Common myeloid progenitor, CD34-positive (primary cell): ENCODE data around the gene DOCK1.
A peak's percentile ranks its signal among the peaks of the same experiment; 100 is the strongest.

Experiments used
- CTCF ChIA-PET: fragments of 350-600 bp; sonication (Branson Sonifier 250); formaldehyde crosslinking; loops from one replicate; lab custom pipeline; 2021; ENCODE audit warnings: antibody characterized with exemption; lab: Charles Lee
- POLR2A ChIA-PET: fragments of 350-600 bp; sonication (Branson Sonifier 250); formaldehyde crosslinking; loops from one replicate; lab custom pipeline; 2021; ENCODE audit warnings: antibody characterized with exemption; lab: Charles Lee
- DNase-seq, 3 donors: peaks; one replicate each; pipeline versions ENCODE4 v3.0.0 to v3.0.0-alpha.2; 2013
- H3K27ac ChIP-seq, 2 experiments: 1 replicate in 1 of 2; 2 replicates in 1 of 2; pipeline ENCODE4 v1.7.0; 2013; ENCODE audit warnings: inconsistent platforms in 2 of 2, low read length in 2 of 2, mild to moderate bottlenecking in 2 of 2, low read depth in 1 of 2, moderate library complexity in 1 of 2; ENCODE audit not compliant: severe bottlenecking in 2 of 2, insufficient read depth in 1 of 2, poor library complexity in 1 of 2
- H3K27me3 ChIP-seq, 5 experiments: replicated peaks in 2 of 5; 1 replicate in 3 of 5; 2 replicates in 2 of 5; pipeline versions ENCODE4 v1.6.1 to v1.7.0; 2013; ENCODE audit warnings: low read length in 4 of 5, mild to moderate bottlenecking in 2 of 5, moderate library complexity in 2 of 5, inconsistent platforms in 1 of 5; ENCODE audit not compliant: insufficient read depth in 5 of 5, control insufficient read depth in 4 of 5
- H3K36me3 ChIP-seq, 4 experiments: 1 replicate in 2 of 4; 2 replicates in 2 of 4; pipeline versions ENCODE4 v1.6.1 to v1.7.0; 2013; ENCODE audit warnings: low read length in 3 of 4, control low read depth in 1 of 4, mild to moderate bottlenecking in 1 of 4; ENCODE audit not compliant: control insufficient read depth in 4 of 4, insufficient read depth in 4 of 4
- H3K4me1 ChIP-seq, 4 experiments: 1 replicate in 3 of 4; 2 replicates in 1 of 4; pipeline versions ENCODE4 v1.6.1 to v1.7.1; 2013; ENCODE audit warnings: low read length in 3 of 4, mild to moderate bottlenecking in 3 of 4, control low read depth in 1 of 4, inconsistent platforms in 1 of 4, moderate library complexity in 1 of 4; ENCODE audit not compliant: control insufficient read depth in 4 of 4, insufficient read depth in 4 of 4; ENCODE audit errors: control extremely low read depth in 1 of 4
- H3K4me3 ChIP-seq, 7 experiments: 1 replicate in 4 of 7; 2 replicates in 3 of 7; pipeline versions ENCODE4 v1.5.1 to v1.7.0; 2013; ENCODE audit warnings: mild to moderate bottlenecking in 7 of 7, low read length in 6 of 7, moderate library complexity in 6 of 7, inconsistent platforms in 2 of 7, low read depth in 2 of 7, control low read depth in 1 of 7; ENCODE audit not compliant: insufficient read depth in 4 of 7, control insufficient read depth in 1 of 7; ENCODE audit errors: extremely low read depth in 1 of 7
- H3K9me3 ChIP-seq, 5 experiments: 1 replicate in 4 of 5; 2 replicates in 1 of 5; pipeline versions ENCODE4 v1.6.1 to v1.7.1; 2013; ENCODE audit warnings: low read length in 4 of 5, mild to moderate bottlenecking in 2 of 5, inconsistent platforms in 1 of 5, low read depth in 1 of 5, moderate library complexity in 1 of 5; ENCODE audit not compliant: control insufficient read depth in 4 of 5, insufficient read depth in 2 of 5; ENCODE audit errors: control extremely low read depth in 1 of 5
- WGBS: methylation state at CpG from one replicate; pipeline ENCODE4 v1.1.5; 2013; ENCODE audit not compliant: insufficient coverage; 5-methylcytosine and 5-hydroxymethylcytosine counted together

Gene DOCK1

GRCh38 chr10:126902157-126902556, 3.1 kb upstream of the DOCK1 start:
- DNase-seq, result no peak
- Histone ChIP-seq H3K36me3 (no peaks in the 10 kb centered on the region), H3K4me1 (peaks cover 2 to 29% (median 23%) of the 10 kb centered on the region in 4 experiments), H3K9me3 (peaks cover 0 to 14% (median 7%) of the 10 kb centered on the region in 5 experiments), H3K27ac (no peak overlapping the region), H3K4me3 (no peak overlapping the region), H3K27me3 (no peaks in the 10 kb centered on the region)
- ChIA-PET CTCF (interaction anchor here (0.7 kb wide), 1 partner anchor 64 kb away, joined by 3 read pairs; no protein-coding TSS in a partner anchor), POLR2A (no interaction called here)
- WGBS, result 100% methylated on average over 3 of the region's 3 CpGs

- Histone ChIP-seq H3K4me1 (peaks cover 2 to 29% (median 23%) of the 10 kb centered on the region in 4 experiments), H3K4me3 (peak overlapping the region in 3 of 7 experiments; percentile 72 to 79 (median 73)), H3K9me3 (peaks cover 0 to 8% (median 1%) of the 10 kb centered on the region in 5 experiments), H3K36me3 (no peaks in the 10 kb centered on the region), H3K27me3 (no peaks in the 10 kb centered on the region), H3K27ac (no peak overlapping the region)
- 36% methylated on average over 7 of the region's 12 CpGs for WGBS
- ChIA-PET POLR2A (interaction anchor here (0.5 kb wide), 1 partner anchor 189 kb away, joined by 3 read pairs; no protein-coding TSS in a partner anchor), CTCF (interaction anchor here (1.1 to 1.2 kb wide), 2 partner anchors 8 to 84 kb away, joined by 3 read pairs; no protein-coding TSS in a partner anchor)
- peak; percentile 47 to 62 (median 50) for DNase-seq
Measured at GRCh38 chr10:126903656-126904360, 1.4 kb upstream of the DOCK1 start.

GRCh38 chr10:126904516-126904817, 761 bp upstream of the DOCK1 start:
- no peaks in the 10 kb centered on the region for H3K27me3 ChIP-seq
- no peaks in the 10 kb centered on the region for H3K36me3 ChIP-seq
- peaks cover 0 to 4% (median 0%) of the 10 kb centered on the region in 5 experiments for H3K9me3 ChIP-seq
- ChIA-PET CTCF (interaction anchor here (1.1 to 1.2 kb wide), 2 partner anchors 9 to 83 kb away, joined by 3 read pairs; no protein-coding TSS in a partner anchor), POLR2A (interaction anchor here (0.5 kb wide), 1 partner anchor 188 kb away, joined by 3 read pairs; no protein-coding TSS in a partner anchor)
- 3% methylated on average over 10 of the region's 10 CpGs for WGBS
- peak overlapping the region in 6 of 7 experiments; percentile 48 to 79 (median 68) for H3K4me3 ChIP-seq
- peak in 2 of 3 donors; percentile 54 to 65 for DNase-seq
- no peak overlapping the region for H3K27ac ChIP-seq
- peaks cover 2 to 29% (median 23%) of the 10 kb centered on the region in 4 experiments for H3K4me1 ChIP-seq

GRCh38 chr10:126905776-126906703, 812 bp downstream of the DOCK1 start:
- no peaks in the 10 kb centered on the region for H3K27me3 ChIP-seq
- CTCF ChIA-PET, result no interaction called here
- DNase-seq, result peak in 2 of 3 donors; percentile 44 to 60
- 44% methylated on average over 65 of the region's 84 CpGs for WGBS
- H3K4me3 ChIP-seq, result peak overlapping the region; percentile 28 to 79 (median 64)
- H3K27ac ChIP-seq, result no peak overlapping the region
- H3K9me3 ChIP-seq, result no peaks in the 10 kb centered on the region
- H3K36me3 ChIP-seq, result peaks cover 0 to 2% (median 0%) of the 10 kb centered on the region in 4 experiments
- peaks cover 2 to 29% (median 23%) of the 10 kb centered on the region in 4 experiments for H3K4me1 ChIP-seq
- POLR2A ChIA-PET, result no interaction called here

GRCh38 chr10:126906704-126907422, 1.6 kb downstream of the DOCK1 start:
- H3K27ac ChIP-seq, result no peak overlapping the region
- CTCF ChIA-PET, result no interaction called here

GRCh38 chr10:126907423-126907970, 2.3 kb downstream of the DOCK1 start:
- Histone ChIP-seq H3K4me3 (no peak overlapping the region), H3K9me3 (no peaks in the 10 kb centered on the region), H3K36me3 (peaks cover 0 to 2% (median 0%) of the 10 kb centered on the region in 4 experiments), H3K27me3 (no peaks in the 10 kb centered on the region), H3K27ac (no peak overlapping the region), H3K4me1 (peaks cover 2 to 29% (median 23%) of the 10 kb centered on the region in 4 experiments)
- DNase-seq, result peak in 1 of 3 donors; percentile 43
- 96% methylated on average over 5 of the region's 9 CpGs for WGBS
- ChIA-PET CTCF (no interaction called here), POLR2A (interaction anchor here (2.1 kb wide), 1 partner anchor 9 kb away, joined by 6 read pairs; no protein-coding TSS in a partner anchor)

More at GRCh38 chr10:126906704-126907422, 1.6 kb downstream of the DOCK1 start:
- Histone ChIP-seq H3K4me1 (peaks cover 2 to 29% (median 23%) of the 10 kb centered on the region in 4 experiments), H3K9me3 (no peaks in the 10 kb centered on the region), H3K36me3 (peaks cover 0 to 2% (median 0%) of the 10 kb centered on the region in 4 experiments), H3K4me3 (peak overlapping the region in 1 of 7 experiments; percentile 79), H3K27me3 (no peaks in the 10 kb centered on the region)
- no peak for DNase-seq
- WGBS, result 98% methylated on average over 14 of the region's 14 CpGs
- POLR2A ChIA-PET, result interaction anchor here (2.1 kb wide), 1 partner anchor 9 kb away, joined by 6 read pairs; no protein-coding TSS in a partner anchor
